ENCODE data around the gene NDUFA3.

DNA sequence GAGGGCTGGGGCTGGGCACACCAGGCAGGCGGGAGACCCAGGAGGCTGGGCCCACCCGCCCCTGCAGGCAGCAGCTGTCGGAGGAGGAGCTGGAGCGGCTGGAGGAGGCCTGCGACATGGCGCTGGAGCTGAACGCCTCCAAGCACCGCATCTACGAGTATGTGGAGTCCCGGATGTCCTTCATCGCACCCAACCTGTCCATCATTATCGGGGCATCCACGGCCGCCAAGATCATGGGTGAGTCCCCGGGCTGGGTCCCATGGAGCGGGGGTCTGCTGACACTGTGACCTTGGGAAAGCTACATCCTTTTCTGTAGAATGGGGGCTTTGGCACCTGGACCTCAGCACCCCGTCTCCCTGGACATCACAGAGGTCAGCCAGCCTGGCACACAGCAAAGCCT is 21.0 kb downstream of the NDUFA3 start:
- TF ChIP-seq, protein P1, sequence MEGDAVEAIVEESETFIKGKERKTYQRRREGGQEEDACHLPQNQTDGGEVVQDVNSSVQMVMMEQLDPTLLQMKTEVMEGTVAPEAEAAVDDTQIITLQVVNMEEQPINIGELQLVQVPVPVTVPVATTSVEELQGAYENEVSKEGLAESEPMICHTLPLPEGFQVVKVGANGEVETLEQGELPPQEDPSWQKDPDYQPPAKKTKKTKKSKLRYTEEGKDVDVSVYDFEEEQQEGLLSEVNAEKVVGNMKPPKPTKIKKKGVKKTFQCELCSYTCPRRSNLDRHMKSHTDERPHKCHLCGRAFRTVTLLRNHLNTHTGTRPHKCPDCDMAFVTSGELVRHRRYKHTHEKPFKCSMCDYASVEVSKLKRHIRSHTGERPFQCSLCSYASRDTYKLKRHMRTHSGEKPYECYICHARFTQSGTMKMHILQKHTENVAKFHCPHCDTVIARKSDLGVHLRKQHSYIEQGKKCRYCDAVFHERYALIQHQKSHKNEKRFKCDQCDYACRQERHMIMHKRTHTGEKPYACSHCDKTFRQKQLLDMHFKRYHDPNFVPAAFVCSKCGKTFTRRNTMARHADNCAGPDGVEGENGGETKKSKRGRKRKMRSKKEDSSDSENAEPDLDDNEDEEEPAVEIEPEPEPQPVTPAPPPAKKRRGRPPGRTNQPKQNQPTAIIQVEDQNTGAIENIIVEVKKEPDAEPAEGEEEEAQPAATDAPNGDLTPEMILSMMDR (conservative IDR thresholded peaks at IDR 0.05; ENCODE audit: low read depth, low read length) = no peak
- no peak for TF ChIP-seq EZH2 (IDR thresholded peaks at IDR 0.05; ENCODE audit: borderline replicate concordance, low read depth, low read length, poor library complexity, severe bottlenecking)
